Lung (tissue), 12 donors: ENCODE data around the gene TSR3. TPM values are rescaled to one million over a fixed set of nuclear protein-coding genes. Genes with fewer than 3 reads are reported as not detected.

Experiments used
- ATAC-seq: fragments of 200-7000 bp; cut with Tn5 transposase; one replicate; pipeline ENCODE4 v1.9.1; 2020; ENCODE audit warnings: moderate number of reproducible peaks; ENCODE audit not compliant: insufficient read depth, low FRiP score
- DNase-seq, 3 donors: peaks; one replicate each; pipeline ENCODE4 v3.0.0-alpha.2; 2013 to 2017
- H3K27ac ChIP-seq, 2 donors: one replicate each; pipeline ENCODE4 v1.5.1; 2013; ENCODE audit warnings: mild to moderate bottlenecking in 2 of 2, moderate library complexity in 2 of 2, control low read depth in 1 of 2, inconsistent platforms in 1 of 2, low read depth in 1 of 2, low read length in 1 of 2
- H3K27me3 ChIP-seq, 3 donors: one replicate each; pipeline ENCODE4 v1.5.1; 2013; ENCODE audit warnings: low read length in 2 of 3; ENCODE audit not compliant: control insufficient read depth in 3 of 3, insufficient read depth in 3 of 3
- H3K36me3 ChIP-seq, 4 donors: one replicate each; pipeline ENCODE4 v1.5.1; 2013; ENCODE audit warnings: low read length in 4 of 4, mild to moderate bottlenecking in 1 of 4, moderate library complexity in 1 of 4; ENCODE audit not compliant: control insufficient read depth in 4 of 4, insufficient read depth in 4 of 4
- H3K4me1 ChIP-seq, 5 donors: one replicate each; pipeline ENCODE4 v1.5.1; 2013; ENCODE audit warnings: low read length in 5 of 5, mild to moderate bottlenecking in 2 of 5, moderate library complexity in 1 of 5; ENCODE audit not compliant: control insufficient read depth in 5 of 5, insufficient read depth in 5 of 5
- H3K4me3 ChIP-seq: one replicate; pipeline ENCODE4 v1.5.1; 2013; ENCODE audit warnings: mild to moderate bottlenecking, control low read depth, moderate library complexity
- H3K9ac ChIP-seq, 2 donors: one replicate each; pipeline ENCODE4 v1.5.1; 2013; ENCODE audit warnings: low read length in 2 of 2, control low read depth in 1 of 2; ENCODE audit not compliant: insufficient read depth in 1 of 2
- H3K9me3 ChIP-seq, 4 donors: one replicate each; pipeline ENCODE4 v1.5.1; 2013; ENCODE audit warnings: low read length in 3 of 4, mild to moderate bottlenecking in 1 of 4, moderate library complexity in 1 of 4; ENCODE audit not compliant: control insufficient read depth in 4 of 4, insufficient read depth in 3 of 4
- WGBS, 2 donors: extraction: QIAGEN DNeasy Blood & Tissue Kit; methylation state at CpG; one replicate each; pipeline ENCODE4 v1.1.7; 2013; 5-methylcytosine and 5-hydroxymethylcytosine counted together
- polyA plus RNA-seq, 2 donors: library from polyadenylated mRNA; stranded (reverse); fragments of 200-250 nt; gene quantifications; one replicate each; pipeline ENCODE4 v1.2.1, GENCODE V29; 2013
- total RNA-seq, 2 donors: library from RNA; depleted of rRNA in 1 of 2; stranded (reverse); fragments of >200 nt in 1 of 2; gene quantifications; one replicate each; pipeline ENCODE4 v1.2.1, GENCODE V29; 2014 to 2021
- TF ChIP-seq, protein P1 (sequence below): IDR thresholded peaks from 2 replicates; pipeline ENCODE4 v1.5.1; 2012; ENCODE audit warnings: mild to moderate bottlenecking; ENCODE audit errors: control extremely low read depth, extremely low read depth
- donor health status: control.
- donor health status: control.
- donor health status: Bipolar disorder and iron deficiency.
- donor health status: healthy.
- donor health status: DM: yes; HTN: yes; CAD: no.

Gene TSR3
- total and polyA plus RNA-seq, 4 donors = 32.5 to 66.4 (median 56.6) TPM

DNA sequence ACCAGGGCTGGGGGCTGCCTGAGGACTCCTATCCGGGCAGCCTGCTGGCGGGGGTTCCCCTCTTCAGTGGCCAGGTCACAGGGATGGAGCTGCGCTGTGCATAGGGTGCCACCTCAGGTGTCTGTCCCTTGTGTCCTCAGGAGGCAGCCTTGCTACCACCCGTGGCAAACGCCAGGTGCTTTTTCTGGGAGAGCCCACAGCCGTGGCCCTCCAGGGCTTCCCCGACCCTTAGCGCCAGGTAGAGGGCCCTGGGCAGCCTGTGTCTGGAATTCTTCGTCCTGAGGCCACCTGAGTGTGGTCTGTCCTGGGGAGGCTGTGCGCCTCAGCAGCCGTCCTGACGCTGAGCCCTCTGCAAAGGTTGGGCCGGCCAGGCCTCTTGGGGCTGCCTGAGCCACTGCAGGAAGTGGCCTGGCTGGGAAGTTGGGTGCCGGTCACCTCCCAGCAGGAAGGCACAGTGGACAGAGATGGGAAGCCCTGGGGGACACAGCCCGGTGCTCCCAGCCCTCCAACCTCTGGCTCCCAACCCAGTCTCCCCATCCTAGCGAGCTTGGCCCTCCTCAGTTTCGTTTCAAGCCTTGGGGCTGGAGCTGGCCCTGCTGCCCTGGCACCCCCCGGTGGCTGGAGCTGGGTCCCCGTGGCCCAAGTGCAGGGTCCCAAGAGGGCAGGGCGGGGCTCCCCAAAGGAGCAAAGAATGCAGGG, 25.9 kb downstream of the TSR3 start:
- TF ChIP-seq, protein P1, sequence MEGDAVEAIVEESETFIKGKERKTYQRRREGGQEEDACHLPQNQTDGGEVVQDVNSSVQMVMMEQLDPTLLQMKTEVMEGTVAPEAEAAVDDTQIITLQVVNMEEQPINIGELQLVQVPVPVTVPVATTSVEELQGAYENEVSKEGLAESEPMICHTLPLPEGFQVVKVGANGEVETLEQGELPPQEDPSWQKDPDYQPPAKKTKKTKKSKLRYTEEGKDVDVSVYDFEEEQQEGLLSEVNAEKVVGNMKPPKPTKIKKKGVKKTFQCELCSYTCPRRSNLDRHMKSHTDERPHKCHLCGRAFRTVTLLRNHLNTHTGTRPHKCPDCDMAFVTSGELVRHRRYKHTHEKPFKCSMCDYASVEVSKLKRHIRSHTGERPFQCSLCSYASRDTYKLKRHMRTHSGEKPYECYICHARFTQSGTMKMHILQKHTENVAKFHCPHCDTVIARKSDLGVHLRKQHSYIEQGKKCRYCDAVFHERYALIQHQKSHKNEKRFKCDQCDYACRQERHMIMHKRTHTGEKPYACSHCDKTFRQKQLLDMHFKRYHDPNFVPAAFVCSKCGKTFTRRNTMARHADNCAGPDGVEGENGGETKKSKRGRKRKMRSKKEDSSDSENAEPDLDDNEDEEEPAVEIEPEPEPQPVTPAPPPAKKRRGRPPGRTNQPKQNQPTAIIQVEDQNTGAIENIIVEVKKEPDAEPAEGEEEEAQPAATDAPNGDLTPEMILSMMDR = no peak
- H3K9me3 ChIP-seq = peaks cover 0 to 5% (median 0%) of the 10 kb centered on the region in 4 donors
- H3K27me3 ChIP-seq = no peaks in the 10 kb centered on the region
- WGBS, 2 donors = 76 to 77% methylated on average over 19 to 20 of the region's 20 CpGs
- no peaks in the 10 kb centered on the region for H3K4me1 ChIP-seq
- H3K4me3 ChIP-seq = no peak overlapping the region
- no peak overlapping the region for H3K27ac ChIP-seq
- no peak overlapping the region for H3K9ac ChIP-seq
- H3K36me3 ChIP-seq = peaks cover 6 to 42% (median 11%) of the 10 kb centered on the region in 4 donors
- DNase-seq (no peak), ATAC-seq (no peak)

DNA sequence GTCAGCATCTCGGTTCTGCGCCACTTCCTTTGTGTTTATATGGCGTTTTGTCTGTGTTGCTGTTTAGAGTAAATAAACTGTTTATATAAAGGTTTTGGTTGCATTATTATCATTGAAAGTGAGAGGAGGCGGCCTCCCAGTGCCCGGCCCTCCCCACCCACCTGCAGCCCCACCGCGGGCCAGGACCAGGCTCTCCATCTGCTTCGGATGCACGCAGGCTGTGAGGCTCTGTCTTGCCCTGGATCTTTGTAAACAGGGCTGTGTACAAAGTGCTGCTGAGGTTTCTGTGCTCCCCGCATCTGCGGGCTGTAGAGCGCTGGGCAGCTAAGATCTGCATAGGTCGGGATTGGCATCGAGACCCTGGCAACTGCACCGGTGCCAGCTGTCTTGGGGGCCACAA, 26.4 kb downstream of the TSR3 start:
- DNase-seq (no peak), ATAC-seq (no peak)
- H3K4me3 ChIP-seq = no peak overlapping the region
- peaks cover 7 to 48% (median 17%) of the 10 kb centered on the region in 4 donors for H3K36me3 ChIP-seq
- H3K27me3 ChIP-seq = no peaks in the 10 kb centered on the region
- H3K9me3 ChIP-seq = peaks cover 0 to 2% (median 0%) of the 10 kb centered on the region in 4 donors
- TF ChIP-seq, protein P1 = no peak
- no peak overlapping the region for H3K9ac ChIP-seq
- WGBS, 2 donors = 87 to 89% methylated on average over 15 of the region's 15 CpGs
- no peak overlapping the region for H3K27ac ChIP-seq
- no peaks in the 10 kb centered on the region for H3K4me1 ChIP-seq

DNA sequence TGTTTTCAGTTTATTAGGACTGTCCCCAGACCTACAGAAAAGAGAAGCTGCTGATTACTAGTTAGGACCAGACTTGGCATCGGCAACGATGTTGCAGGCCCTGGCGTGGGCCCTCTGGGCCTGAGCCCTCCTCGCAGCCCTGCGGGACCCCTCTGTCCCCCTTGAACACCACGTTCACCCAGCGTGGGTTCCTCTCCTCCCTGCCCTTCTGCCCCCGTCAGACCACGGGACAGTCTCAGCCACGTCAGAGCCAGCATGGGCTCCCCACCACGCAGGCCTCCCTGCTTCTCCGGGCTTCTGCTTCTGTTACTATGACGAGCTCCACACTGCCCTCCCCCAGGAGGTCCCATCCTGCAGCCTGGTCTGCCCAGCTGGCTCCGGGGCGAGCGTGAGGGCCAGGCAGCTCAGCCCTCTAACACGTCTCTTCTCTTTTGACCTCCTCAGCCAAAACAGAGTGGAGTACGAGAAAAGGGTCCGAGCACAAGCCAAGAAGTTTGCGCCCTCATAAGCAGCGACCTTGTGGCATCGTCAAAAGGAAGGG, 27.3 kb downstream of the TSR3 start:
- WGBS, 2 donors = 84 to 86% methylated on average over 22 of the region's 22 CpGs
- H3K9me3 ChIP-seq = peaks cover 0 to 2% (median 0%) of the 10 kb centered on the region in 4 donors
- H3K36me3 ChIP-seq = peaks cover 16 to 57% (median 23%) of the 10 kb centered on the region in 4 donors
- H3K4me1 ChIP-seq = no peaks in the 10 kb centered on the region
- no peak overlapping the region for H3K9ac ChIP-seq
- H3K27ac ChIP-seq = no peak overlapping the region
- ATAC-seq = no peak
- H3K27me3 ChIP-seq = no peaks in the 10 kb centered on the region
- DNase-seq = no peak
- no peak overlapping the region for H3K4me3 ChIP-seq
- TF ChIP-seq, protein P1 = no peak
